Activated CD4-positive, CD25-positive, alpha-beta regulatory T cell (primary cell): ENCODE data around the gene ACACA.

Experiments used
- DNase-seq, 4 experiments: peaks; one replicate each; lab custom pipeline; 2025; lab: John Stamatoyannopoulos, UW

Gene ACACA

DNA sequence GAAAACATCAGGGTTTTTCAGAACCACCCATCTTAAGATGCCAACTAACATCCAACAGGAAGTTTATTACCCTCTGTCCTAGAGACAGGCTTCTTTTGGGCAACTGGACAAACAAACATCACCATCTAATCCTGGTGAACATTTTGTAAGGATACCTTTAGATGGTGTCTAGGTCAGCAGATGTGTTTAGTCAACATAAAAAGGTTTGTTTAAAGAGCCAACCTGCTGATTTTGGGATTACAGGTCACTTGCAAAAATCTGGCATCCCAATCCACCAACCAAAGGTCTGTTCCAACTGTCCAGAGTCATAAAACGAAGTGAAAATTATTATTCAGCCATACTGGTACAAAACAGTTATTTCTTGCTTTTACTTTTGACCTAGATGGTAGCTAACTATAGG lies 176.0 kb downstream of the ACACA start:
- DNase-seq: no peak

GRCh38 chr17:37225465-37225864 lies 181.2 kb downstream of the ACACA start:
- no peak for DNase-seq

- no peak for DNase-seq
These were observed 184.8 kb downstream of the ACACA start for GRCh38 chr17:37221865-37222264.

DNA sequence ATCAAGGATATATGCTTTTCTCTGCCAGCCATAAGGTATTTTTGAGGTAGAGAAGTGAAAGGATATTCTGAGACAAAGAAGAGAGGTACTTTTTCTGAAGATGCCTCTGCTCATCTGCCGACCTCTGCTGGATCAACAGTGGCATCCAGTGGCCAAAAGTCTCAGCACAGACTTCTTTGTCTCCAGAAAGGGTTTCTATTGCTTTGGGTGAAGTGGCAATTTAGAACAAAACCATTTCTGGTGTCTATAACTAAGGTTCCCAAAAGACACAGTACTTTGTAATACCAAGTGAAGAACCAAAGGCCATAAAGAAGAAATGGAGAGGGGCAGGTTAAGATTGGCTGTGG lies 186.1 kb downstream of the ACACA start:
- no peak for DNase-seq

DNA sequence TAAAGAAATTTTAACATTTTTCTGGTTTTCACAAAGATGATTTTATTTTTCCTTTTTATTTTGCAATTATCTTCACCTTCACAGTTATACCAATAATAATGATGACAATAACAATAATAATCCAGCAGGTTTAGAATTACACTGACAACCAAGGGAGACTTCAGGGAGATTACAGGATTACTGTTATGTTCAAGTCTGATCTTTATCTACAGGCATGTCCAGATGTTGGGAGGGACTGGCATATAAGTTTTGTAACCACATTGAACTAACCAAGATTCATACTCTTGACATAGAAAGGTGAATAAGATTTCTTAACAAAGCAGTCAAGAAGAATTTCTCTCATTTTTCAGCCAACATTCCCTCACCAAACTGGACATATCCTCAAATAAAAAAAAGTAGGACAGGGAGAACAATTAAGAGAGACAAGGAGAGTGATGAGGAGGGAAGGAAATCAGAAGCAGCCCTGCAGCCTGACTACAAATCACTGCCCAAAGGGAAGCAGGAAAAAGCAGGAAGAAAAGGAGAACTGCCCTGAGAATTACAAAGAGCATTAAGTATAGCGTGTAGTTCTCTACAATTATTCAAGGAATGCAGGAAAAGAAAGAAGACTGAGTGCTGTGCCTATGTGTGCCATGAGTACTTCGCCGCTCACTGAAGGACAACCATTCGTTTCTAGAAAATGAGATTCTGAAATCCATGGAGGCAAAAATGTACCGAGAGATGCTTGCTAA lies 186.6 kb downstream of the ACACA start:
- no peak for DNase-seq

- DNase-seq: no peak
These were observed 187.8 kb downstream of the ACACA start for GRCh38 chr17:37218849-37219248.

GRCh38 chr17:37214416-37214815 lies 192.2 kb downstream of the ACACA start:
- no peak for DNase-seq

- no peak for DNase-seq
These were observed 192.7 kb downstream of the ACACA start for GRCh38 chr17:37213927-37214326.

DNA sequence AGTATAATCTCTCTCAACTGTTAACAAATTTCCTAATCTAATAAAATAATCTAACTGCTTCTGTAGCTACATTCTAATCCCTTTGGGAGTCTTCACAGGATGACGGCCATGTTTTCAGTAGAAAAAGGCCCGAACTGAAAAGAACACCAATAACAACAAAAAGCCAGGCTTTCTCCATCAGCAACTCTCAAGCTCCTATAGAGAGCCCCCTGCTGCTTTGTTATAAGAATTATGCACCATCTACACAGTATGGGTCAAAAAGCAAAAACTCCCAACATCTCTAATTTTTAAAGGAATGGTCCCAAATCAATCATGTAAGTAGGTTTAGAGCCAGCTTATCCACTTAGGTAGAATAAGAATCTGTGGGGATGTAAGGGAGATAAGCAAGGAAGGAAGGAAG lies 194.5 kb downstream of the ACACA start:
- DNase-seq: no peak

DNA sequence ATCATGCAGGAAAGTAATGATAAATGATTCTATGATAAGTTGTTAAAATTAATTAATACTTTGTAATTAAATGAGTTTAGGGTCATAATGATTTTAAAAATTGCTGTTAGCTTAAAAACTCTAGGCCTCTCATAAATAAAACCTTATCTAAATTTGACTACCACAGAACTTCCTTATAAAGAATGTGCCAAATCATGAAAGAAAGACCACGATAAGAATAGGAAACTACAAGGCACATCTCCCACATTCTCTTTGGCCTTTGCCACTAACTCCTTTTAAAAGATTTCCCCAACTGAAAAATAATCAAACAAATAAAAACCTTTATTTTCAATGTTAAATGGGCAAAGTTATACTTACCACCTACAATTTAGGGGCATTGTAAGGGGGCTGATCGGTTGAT lies 195.5 kb downstream of the ACACA start:
- no peak for DNase-seq

DNA sequence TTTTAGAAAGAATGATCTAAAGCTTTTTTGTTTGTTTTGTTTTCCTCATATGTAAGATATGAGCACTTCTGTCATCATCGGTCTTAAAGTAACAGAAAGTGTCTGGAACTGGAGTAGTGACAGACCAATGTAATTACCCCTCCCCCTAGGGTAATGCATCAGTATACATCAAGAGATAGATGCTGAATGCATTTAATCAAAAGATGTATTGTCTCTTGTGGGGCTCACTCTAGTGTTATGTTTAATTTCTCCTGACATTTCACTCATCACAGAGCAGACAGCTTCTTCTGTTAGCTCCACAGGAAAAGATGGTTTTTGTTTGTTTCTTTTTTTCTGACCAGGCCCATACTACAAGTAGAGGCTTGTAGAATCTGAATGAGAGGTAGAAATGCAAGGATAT lies 199.5 kb downstream of the ACACA start:
- no peak for DNase-seq

- no peak for DNase-seq
These were observed 200.3 kb downstream of the ACACA start for GRCh38 chr17:37206299-37206698.

GRCh38 chr17:37200497-37200896 lies 206.1 kb downstream of the ACACA start:
- DNase-seq: no peak

GRCh38 chr17:37197336-37197735 lies 209.3 kb downstream of the ACACA start:
- no peak for DNase-seq

GRCh38 chr17:37194208-37194607 lies 212.4 kb downstream of the ACACA start:
- DNase-seq: no peak

GRCh38 chr17:37191219-37191618 lies 215.4 kb downstream of the ACACA start:
- DNase-seq: no peak

DNA sequence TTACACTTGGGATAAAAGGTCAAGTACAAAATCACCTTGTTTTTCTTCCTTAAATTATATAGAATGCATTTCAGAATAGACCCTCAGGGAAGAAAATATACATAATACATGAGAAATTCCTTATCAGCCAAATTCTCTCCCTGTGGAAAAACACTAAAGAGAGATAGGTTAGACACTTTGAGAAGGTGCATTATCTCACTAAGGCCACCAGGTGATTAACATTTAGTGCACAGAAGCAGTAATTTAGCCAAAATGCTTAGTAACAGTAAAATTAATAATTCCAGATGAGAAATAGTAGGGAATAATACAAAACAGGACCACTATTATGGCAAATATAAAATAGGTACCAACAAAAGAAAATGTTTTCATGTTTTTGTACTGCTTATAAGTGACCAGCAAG lies 216.1 kb downstream of the ACACA start:
- DNase-seq: no peak

DNA sequence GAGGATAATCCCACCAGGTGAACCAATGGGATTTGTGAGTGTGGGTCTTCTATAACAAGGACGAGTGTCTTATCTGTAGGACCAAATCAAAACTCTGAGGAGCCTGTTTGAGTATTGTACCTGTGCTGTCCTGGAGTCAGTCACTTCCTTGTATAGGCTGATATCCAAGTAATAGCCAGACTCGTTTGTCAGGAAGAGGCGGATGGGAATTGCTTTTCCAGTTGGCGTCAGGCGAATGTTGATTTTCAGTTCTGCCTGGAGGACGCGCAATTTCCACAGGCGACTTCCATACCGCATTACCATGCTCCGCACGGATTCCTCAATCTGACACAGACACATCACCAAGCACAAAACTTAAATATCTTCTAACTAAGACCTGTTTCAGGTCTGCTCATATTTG lies 218.5 kb downstream of the ACACA start:
- DNase-seq: no peak

DNA sequence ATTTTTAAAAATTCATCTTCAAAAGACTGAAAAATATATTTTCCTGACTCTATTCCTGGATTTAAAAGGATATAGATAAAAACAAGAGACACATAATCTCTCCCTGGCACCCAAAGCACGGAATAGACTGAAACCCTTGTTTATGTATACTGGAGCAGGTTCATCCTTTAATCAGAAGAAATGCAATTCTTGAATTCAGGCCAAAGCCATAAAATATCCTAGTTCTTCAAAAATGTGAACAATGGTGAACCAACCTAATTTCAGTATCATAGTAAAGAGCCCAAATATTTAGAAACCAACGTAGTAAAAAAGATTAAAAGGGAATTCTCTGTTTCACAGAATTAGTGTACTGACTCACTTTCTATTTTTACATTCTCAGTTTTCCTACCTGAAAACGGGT lies 219.4 kb downstream of the ACACA start:
- no peak for DNase-seq

DNA sequence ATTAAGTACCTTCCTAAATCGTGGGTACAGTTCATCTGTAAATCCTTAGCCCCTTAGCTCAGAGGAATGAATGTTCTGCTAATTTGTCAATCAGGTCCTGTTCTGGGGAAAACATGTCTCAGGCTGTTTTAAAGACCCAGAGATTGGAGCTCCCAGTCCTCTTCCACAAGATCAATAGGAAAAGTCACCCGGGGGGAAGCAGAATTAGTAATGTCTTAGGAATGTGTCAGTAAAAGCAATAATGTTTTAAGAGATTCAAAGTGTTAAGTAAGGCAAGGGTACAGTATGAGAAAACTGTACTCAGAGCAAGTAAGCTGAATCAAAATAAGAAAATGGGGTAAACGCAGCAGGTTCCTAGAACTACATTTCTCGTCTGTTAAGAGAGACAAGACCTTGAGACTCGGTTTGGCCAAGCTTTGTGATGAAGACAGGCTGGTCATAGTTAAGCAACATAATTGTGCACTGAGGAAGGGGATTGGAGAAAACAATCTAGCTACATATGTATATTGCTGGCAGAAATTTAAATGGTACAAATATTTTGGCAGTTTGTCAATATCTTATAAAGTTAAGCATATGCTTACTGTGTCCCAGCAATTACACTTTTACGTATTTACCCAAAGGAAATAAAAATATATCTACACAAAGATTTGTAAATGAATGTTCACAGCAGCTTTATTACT lies 223.7 kb downstream of the ACACA start:
- no peak for DNase-seq

GRCh38 chr17:37180376-37180775 lies 226.3 kb downstream of the ACACA start:
- DNase-seq: no peak

- no peak for DNase-seq
These were observed 226.7 kb downstream of the ACACA start for GRCh38 chr17:37179893-37180292.

GRCh38 chr17:37177254-37177870 lies 229.3 kb downstream of the ACACA start:
- DNase-seq: no peak

- DNase-seq: no peak
These were observed 229.9 kb downstream of the ACACA start for GRCh38 chr17:37176723-37177122.
